H1 (cell line): ENCODE results near the gene LYPD3.
"Not testable (repeated sequence)": the region's sequence is repeated elsewhere in the genome, so short reads cannot be mapped to it uniquely, and the experiment has no call there.

Source experiments
- ATF2 ChIP-seq: IDR thresholded peaks from 2 replicates; pipeline ENCODE4 v1.6.1; 2012; ENCODE audit warnings: low read length, inconsistent platforms
- CTCF ChIP-seq, 3 experiments: IDR thresholded peaks; 1 replicate in 2 of 3; 2 replicates in 1 of 3; pipeline versions ENCODE4 v1.5.1 to v1.6.1; 2011; ENCODE audit warnings: low read length in 3 of 3, mild to moderate bottlenecking in 3 of 3, inconsistent platforms in 2 of 3, low read depth in 1 of 3, moderate library complexity in 1 of 3; ENCODE audit not compliant: insufficient read depth in 1 of 3; ENCODE audit errors: control extremely low read depth in 1 of 3
- EZH2 ChIP-seq: fragments of 200-600 bp; sonication (generic); IDR thresholded peaks from 2 replicates; pipeline ENCODE4 v1.7.1; 2012; ENCODE audit warnings: low read depth, mild to moderate bottlenecking, moderate library complexity, low read length, inconsistent platforms; ENCODE audit not compliant: severe bottlenecking
- KDM1A ChIP-seq: fragments of 200-600, 300-600 bp; sonication (generic); IDR thresholded peaks from 2 replicates; pipeline ENCODE4 v1.7.1; 2016; ENCODE audit warnings: mild to moderate bottlenecking, low read length, borderline replicate concordance
- MAFK ChIP-seq: IDR thresholded peaks from 2 replicates; pipeline ENCODE4 v1.6.1; 2012; ENCODE audit warnings: low read depth, mild to moderate bottlenecking, improper control_type of control experiment, low read length
- MAX ChIP-seq: IDR thresholded peaks from 2 replicates; pipeline ENCODE4 v1.6.1; 2012; ENCODE audit warnings: inconsistent platforms
- NRF1 ChIP-seq: IDR thresholded peaks from 2 replicates; pipeline ENCODE4 v1.6.1; 2011; ENCODE audit warnings: mild to moderate bottlenecking, low read depth, low read length, improper control_type of control experiment
- POLR2A ChIP-seq, 2 experiments: IDR thresholded peaks; 1 replicate in 1 of 2; 2 replicates in 1 of 2; pipeline ENCODE4 v1.6.1; 2011; ENCODE audit warnings: low read depth in 2 of 2, low read length in 2 of 2, mild to moderate bottlenecking in 2 of 2; ENCODE audit errors: control extremely low read depth in 1 of 2
- POLR2AphosphoS5 ChIP-seq: IDR thresholded peaks from 2 replicates; pipeline ENCODE4 v1.6.1; 2011; ENCODE audit warnings: low read depth, low read length
- RXRA ChIP-seq: IDR thresholded peaks from 2 replicates; pipeline ENCODE4 v1.6.1; 2011; ENCODE audit warnings: low read depth, mild to moderate bottlenecking, low read length, moderate library complexity; ENCODE audit not compliant: insufficient read depth
- SRF ChIP-seq: IDR thresholded peaks from 2 replicates; pipeline ENCODE4 v1.6.1; 2011; ENCODE audit warnings: mild to moderate bottlenecking, low read depth, low read length, moderate library complexity
- TBP ChIP-seq: IDR thresholded peaks from 2 replicates; pipeline ENCODE4 v1.6.1; 2011; ENCODE audit warnings: low read depth, low read length, improper control_type of control experiment
- ZNF274 ChIP-seq: IDR thresholded peaks from 2 replicates; pipeline ENCODE4 v1.7.0; 2012; ENCODE audit warnings: low read length, borderline replicate concordance; ENCODE audit errors: extremely low read depth

GRCh38 chr19:43444091-43444490 is 21.3 kb downstream of the LYPD3 start:
- not testable (repeated sequence) for TF ChIP-seq POLR2AphosphoS5; CTCF (IDR thresholded peaks at IDR 0.05; ENCODE audit: control extremely low read depth in 1 of 3, insufficient read depth in 1 of 3, low read depth in 1 of 3, low read length in 3 of 3); POLR2A (IDR thresholded peaks at IDR 0.05; ENCODE audit: control extremely low read depth in 1 of 2, low read depth in 2 of 2, low read length in 2 of 2); ATF2; ZNF274; MAX; SRF; NRF1; TBP; EZH2; RXRA; KDM1A; MAFK
